NCI-H446 treated with DMSO at 0.1 percent for 48 hours (cell line): Measurements from ENCODE around the gene TRIM29.

Source experiments
- DNase-seq: peaks from one replicate; lab custom pipeline; 2025; lab: John Stamatoyannopoulos, UW

Gene TRIM29

GRCh38 chr11:120139316-120140069 is 1.6 kb upstream of the TRIM29 start:
- no peak for DNase-seq

GRCh38 chr11:120137187-120137610 is 714 bp downstream of the TRIM29 start:
- no peak for DNase-seq

GRCh38 chr11:120136356-120136755 is 1.6 kb downstream of the TRIM29 start:
- DNase-seq: no peak

DNA sequence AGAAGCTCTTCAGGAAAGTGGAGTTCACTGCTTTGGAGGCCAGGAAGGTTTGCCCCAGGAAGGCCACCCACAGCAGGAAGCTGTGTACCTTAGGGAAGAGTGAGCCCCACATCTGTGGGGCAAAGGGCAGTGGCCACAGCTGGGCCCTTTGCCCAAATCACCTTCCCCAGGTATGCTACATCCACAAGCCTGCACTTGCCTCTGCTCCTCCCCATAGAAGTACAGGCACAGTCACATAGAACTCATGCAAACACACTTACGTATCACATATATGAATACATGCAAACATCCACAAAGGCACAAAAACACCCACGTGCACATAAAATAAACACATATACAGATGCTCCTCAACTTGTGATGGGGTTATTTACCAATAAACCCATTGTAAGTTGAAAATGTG is 2.1 kb downstream of the TRIM29 start:
- no peak for DNase-seq

GRCh38 chr11:120134931-120135228 is 3.0 kb downstream of the TRIM29 start:
- no peak for DNase-seq

- DNase-seq: no peak
Observed at GRCh38 chr11:120134106-120134930, 3.6 kb downstream of the TRIM29 start.

DNA sequence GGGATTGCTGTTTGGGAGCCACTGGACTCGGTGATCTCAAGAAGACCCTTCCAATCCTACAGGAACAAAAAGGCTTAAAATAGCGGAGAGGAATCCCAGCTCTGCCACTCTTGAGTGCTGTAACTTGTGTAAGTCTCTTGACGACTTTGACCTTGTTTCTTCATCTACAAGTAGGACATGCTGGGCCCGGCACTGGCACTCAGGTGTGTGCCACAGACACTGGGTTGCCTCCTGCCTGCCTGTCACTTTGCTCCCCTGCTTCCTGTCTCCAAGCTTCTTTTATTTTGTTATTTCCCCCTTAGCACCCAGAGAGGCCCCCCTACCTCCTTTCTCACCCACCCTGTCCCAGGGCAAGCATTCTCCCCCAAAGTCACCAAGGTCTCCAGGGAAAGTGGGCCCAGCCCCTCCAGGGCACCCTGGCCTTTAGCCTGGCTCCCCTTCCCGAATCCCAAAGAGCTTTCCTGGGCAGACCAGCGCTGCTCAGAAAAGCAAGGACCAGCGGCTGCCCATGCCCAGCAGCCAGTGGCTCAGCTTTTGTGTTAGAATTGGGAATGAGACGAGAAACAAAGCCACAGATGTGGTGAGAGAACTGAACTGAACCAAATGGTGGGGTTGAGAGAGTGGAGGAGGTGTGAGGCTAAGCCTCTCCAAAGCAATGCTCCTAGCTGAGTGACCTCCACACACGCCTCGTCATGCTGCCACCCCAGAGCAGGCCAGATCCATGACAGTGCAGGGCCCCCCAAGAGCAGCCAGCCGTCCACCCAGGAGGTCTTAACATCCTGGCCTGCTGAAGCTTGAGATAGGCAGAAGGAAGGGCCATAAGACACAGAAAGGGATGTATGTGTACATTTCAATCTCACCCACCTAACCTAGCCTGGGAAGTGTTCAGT is 4.5 kb downstream of the TRIM29 start:
- no peak for DNase-seq

DNA sequence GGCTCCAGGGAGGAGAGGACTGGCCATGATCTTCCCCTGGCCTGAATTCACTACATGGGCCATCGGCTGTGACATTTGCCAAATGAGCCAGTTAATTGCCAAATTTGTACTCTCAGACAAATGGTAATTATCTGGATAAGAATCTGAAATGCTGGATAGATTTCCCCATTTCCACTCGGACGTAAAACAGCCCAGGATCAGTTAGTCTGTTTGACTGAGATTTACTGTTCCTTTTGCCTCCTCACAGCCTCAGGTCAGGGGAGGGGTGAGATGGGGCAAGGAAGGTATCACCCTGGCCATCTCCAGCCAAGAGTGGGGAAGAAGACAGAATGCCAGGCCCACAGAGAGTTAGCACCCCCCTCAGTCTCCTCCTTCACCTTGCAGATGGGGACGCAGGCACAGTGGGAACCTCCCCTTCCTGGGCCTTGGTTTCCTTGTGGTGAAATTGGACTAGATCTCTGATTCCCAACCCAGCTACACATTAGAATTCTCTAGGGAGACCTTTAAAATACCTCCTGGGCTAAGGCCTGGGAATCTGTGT is 5.2 kb downstream of the TRIM29 start:
- DNase-seq: no peak

DNA sequence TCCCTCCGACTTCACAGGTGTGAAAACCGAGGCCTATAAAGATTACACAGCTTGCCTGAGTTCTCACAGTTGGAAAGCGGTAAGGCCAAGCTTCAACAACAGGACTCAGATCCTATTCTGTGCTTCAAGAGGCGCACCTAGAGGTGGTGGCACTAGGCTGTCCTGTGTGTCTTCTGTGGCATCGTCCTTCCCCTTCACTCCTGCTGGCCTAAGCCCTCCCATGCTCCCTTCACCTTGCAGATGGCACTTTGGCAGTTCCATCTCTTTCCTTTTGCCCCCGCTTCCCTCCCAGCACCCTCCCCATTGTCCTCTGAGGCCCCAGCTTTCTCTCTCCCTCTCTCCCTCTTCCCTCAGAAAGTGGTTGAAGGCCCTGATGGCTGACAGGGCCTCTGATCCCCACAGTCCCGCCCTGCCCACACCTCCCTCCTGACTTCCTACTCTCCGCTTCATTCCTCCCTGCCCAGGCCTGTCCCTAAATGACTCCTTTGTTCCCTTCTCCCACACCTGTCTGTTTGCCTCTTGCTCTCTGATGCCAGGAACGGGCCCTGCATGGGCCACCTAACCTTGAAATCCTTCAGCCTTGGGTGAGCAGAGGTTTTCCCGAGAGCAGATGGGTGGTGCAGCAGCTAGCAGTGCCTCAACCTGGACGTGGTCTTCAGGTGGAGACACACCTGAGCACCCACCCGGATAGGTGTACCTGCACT is 5.8 kb downstream of the TRIM29 start:
- no peak for DNase-seq

GRCh38 chr11:120130991-120131760 is 6.7 kb downstream of the TRIM29 start:
- DNase-seq: no peak

GRCh38 chr11:120130176-120130980 is 7.5 kb downstream of the TRIM29 start:
- no peak for DNase-seq

- no peak for DNase-seq
Observed at GRCh38 chr11:120129570-120129969, 8.3 kb downstream of the TRIM29 start.

DNA sequence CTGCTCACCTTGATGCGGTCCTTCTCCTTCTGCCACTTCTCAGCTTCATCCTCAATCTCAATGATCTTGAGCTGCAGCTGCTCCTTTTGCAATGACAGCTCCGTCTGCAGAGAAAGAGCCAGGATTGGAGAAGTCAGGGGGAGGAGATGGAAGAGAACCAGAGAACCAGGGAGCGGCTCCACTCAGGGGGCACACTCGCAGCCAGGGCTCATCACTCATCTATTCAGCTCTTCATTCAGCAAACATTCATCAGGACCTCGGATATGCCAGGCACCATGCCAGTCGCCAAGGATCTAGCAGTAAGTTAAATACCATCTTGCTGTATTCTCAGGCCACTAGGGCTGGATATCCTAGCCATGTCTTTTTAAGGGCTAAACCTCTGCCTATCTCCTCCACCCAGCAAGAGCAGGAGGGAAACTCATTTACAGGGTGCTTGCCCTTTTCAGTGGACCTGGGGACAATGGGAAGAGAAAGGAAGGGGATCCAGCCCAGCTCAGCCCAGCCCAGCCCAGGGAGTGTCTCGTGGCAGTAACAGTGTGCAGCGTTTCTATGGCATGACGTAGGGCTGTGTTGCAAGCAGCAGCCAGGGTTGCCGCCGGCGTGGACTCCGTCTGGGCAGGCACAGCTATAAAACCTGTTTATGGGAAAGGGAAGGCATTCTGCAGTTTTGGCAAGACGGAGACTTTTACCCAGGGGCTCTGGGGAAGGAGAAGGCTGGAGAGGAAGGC is 9.4 kb downstream of the TRIM29 start:
- peak; percentile 9 for DNase-seq

GRCh38 chr11:120127236-120127635 is 10.7 kb downstream of the TRIM29 start:
- DNase-seq: no peak

DNA sequence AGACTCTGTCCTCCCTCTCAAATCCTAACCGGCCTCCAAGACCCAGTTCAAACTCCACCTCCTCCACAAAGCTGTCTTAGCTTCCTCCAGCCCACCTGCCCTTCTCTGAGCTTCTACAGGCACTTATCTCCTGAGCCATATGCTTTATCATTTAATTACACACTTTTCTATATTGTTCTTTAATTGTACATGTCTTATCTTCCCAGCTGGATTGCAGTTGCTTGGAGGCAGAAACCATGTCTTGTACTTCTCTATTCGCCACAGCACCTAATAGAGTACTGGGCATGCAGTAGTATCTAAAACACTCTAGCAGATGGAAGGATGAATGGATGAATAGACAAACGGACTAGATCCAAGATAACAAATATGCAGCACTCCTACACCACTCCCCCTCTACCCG is 11.3 kb downstream of the TRIM29 start:
- DNase-seq: no peak

GRCh38 chr11:120125509-120125908 is 12.4 kb downstream of the TRIM29 start:
- no peak for DNase-seq

- DNase-seq: no peak
Observed at GRCh38 chr11:120125024-120125423, 12.9 kb downstream of the TRIM29 start.

DNA sequence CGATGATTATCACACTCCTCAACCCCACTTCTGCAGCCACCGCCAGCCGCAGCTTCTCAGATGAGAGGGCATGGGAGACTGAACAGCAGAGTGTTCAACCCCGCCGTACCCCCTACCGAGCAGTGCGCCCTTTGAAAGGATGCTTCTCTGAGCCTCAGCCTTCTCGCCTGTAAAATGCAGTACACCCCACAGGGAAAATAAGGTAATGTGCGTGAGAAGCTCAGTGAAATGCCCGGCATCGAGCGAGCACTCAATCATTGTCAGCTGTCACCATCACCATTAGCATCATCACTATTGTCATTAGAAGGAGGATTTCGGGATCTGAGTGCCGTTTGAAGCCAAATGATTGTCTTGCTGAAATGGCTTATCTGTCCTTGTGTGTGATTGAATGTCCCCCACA is 13.6 kb downstream of the TRIM29 start:
- DNase-seq: no peak

GRCh38 chr11:120123946-120124345 is 14.0 kb downstream of the TRIM29 start:
- no peak for DNase-seq
